Left lung (tissue), 10 donors: ENCODE data around the gene CBR3. TPM values are rescaled to one million over a fixed set of nuclear protein-coding genes. Genes with fewer than 3 reads are reported as not detected.

Source experiments
- ATAC-seq: fragments of 200-7000 bp; cut with Tn5 transposase; one replicate; pipeline ENCODE4 v1.9.1; 2020; ENCODE audit warnings: moderate library complexity
- DNase-seq, 4 donors: peaks; one replicate each; pipeline ENCODE4 v3.0.0-alpha.2; 2013 to 2020
- H3K27ac ChIP-seq, 2 donors: fragments of 200-600 bp; sonication (generic) in 1 of 2; one replicate each; pipeline versions ENCODE4 v1.5.0 to v1.8.0; 2020 to 2021
- H3K27me3 ChIP-seq, 2 donors: fragments of 200-600 bp; sonication (generic) in 1 of 2; one replicate each; pipeline versions ENCODE4 v1.5.0 to v1.8.0; 2020 to 2021
- H3K36me3 ChIP-seq, 2 donors: fragments of 200-600 bp; sonication (generic) in 1 of 2; one replicate each; pipeline versions ENCODE4 v1.5.0 to v1.8.0; 2020 to 2021
- H3K4me1 ChIP-seq, 2 donors: fragments of 200-600 bp; one replicate each; pipeline ENCODE4 v1.8.0; 2021
- H3K4me3 ChIP-seq, 2 donors: fragments of 200-600 bp; sonication (generic) in 1 of 2; one replicate each; pipeline versions ENCODE4 v1.5.0 to v1.8.0; 2020 to 2021; ENCODE audit warnings: mild to moderate bottlenecking in 1 of 2
- H3K9me3 ChIP-seq, 2 donors: fragments of 200-600 bp; sonication (generic) in 1 of 2; one replicate each; pipeline versions ENCODE4 v1.5.0 to v1.8.0; 2020 to 2021
- CTCF ChIP-seq, 2 donors: fragments of 200-600 bp; sonication (generic) in 1 of 2; IDR thresholded peaks; one replicate each; pipeline versions ENCODE4 v1.5.0 to v1.8.0; 2021; ENCODE audit warnings: antibody characterized with exemption in 2 of 2
- intact Hi-C, 2 donors: fragments of 100-400 bp; cut with DNase I; formaldehyde crosslinking; loops; one replicate each; pipeline versions ENCODE4 v1.11.2 to v1.14.2; 2022
- polyA plus RNA-seq, 6 donors: library from polyadenylated mRNA; unstranded; fragments of 120-200 nt; gene quantifications; one replicate each; pipeline ENCODE4 v1.2.1, GENCODE V29; 2013; ENCODE audit not compliant: insufficient read length in 6 of 6
- total RNA-seq, 2 donors: library from RNA; stranded (reverse); fragmentation: NEBNext Ultra II Directional; extraction: Animal tissue kit (Norgen Biotek cat#: 25700); gene quantifications; one replicate each; pipeline ENCODE4 v1.2.1, GENCODE V29; 2021
- donor health status: DM: no; HTN: yes; CAD: no.
- donor health status: DM: no; HTN: no; CAD: no.

The CBR3 gene
- total and polyA plus RNA-seq, 8 donors: 1.3 to 4.7 (median 2.3) TPM

GRCh38 chr21:36111238-36111637, 23.6 kb upstream of the CBR3 start:
- H3K27ac ChIP-seq: no peak overlapping the region
- no peaks in the 10 kb centered on the region for H3K9me3 ChIP-seq
- ATAC-seq: no peak
- no peaks in the 10 kb centered on the region for H3K27me3 ChIP-seq
- H3K4me1 ChIP-seq: peaks cover 0 to 21% of the 10 kb centered on the region in 2 donors
- no peak overlapping the region for H3K4me3 ChIP-seq
- no peak for TF ChIP-seq CTCF (IDR thresholded peaks at IDR 0.05)
- intact Hi-C loops: no loop called here
- H3K36me3 ChIP-seq: no peaks in the 10 kb centered on the region
- DNase-seq: peak in 2 of 4 donors; percentile 42 to 80

GRCh38 chr21:36113647-36114428, 21.0 kb upstream of the CBR3 start:
- H3K9me3 ChIP-seq: no peaks in the 10 kb centered on the region
- intact Hi-C loops: no loop called here
- peak overlapping the region; percentile 65 to 77 for H3K27ac ChIP-seq
- peak overlapping the region in 1 of 2 donors; percentile 41 for H3K4me3 ChIP-seq
- no peaks in the 10 kb centered on the region for H3K27me3 ChIP-seq
- DNase-seq (peak in 3 of 4 donors; percentile 50 to 88 (median 76)), ATAC-seq (peak; percentile 72)
- no peaks in the 10 kb centered on the region for H3K36me3 ChIP-seq
- H3K4me1 ChIP-seq: peaks cover 0 to 21% of the 10 kb centered on the region in 2 donors
- TF ChIP-seq CTCF (IDR thresholded peaks at IDR 0.05): no peak

GRCh38 chr21:36115138-36115730, 19.6 kb upstream of the CBR3 start:
- H3K27me3 ChIP-seq: no peaks in the 10 kb centered on the region
- intact Hi-C loops: no loop called here
- DNase-seq (no peak), ATAC-seq (no peak)
- H3K4me3 ChIP-seq: no peak overlapping the region
- no peak for TF ChIP-seq CTCF (IDR thresholded peaks at IDR 0.05)
- no peaks in the 10 kb centered on the region for H3K36me3 ChIP-seq
- H3K9me3 ChIP-seq: no peaks in the 10 kb centered on the region
- H3K4me1 ChIP-seq: peaks cover 0 to 21% of the 10 kb centered on the region in 2 donors
- H3K27ac ChIP-seq: no peak overlapping the region

GRCh38 chr21:36117286-36117741, 17.6 kb upstream of the CBR3 start:
- Histone ChIP-seq H3K27me3 (no peaks in the 10 kb centered on the region), H3K4me3 (no peak overlapping the region), H3K27ac (no peak overlapping the region), H3K9me3 (no peaks in the 10 kb centered on the region), H3K4me1 (peaks cover 0 to 21% of the 10 kb centered on the region in 2 donors), H3K36me3 (no peaks in the 10 kb centered on the region)
- no peak for TF ChIP-seq CTCF (IDR thresholded peaks at IDR 0.05)
- intact Hi-C loops: no loop called here
- no peak for ATAC-seq
- no peak for DNase-seq

- peak; percentile 45 for ATAC-seq
- peak in 2 of 4 donors; percentile 71 to 88 for DNase-seq
- H3K9me3 ChIP-seq: no peaks in the 10 kb centered on the region
- H3K36me3 ChIP-seq: no peaks in the 10 kb centered on the region
- no peak overlapping the region for H3K27ac ChIP-seq
- H3K27me3 ChIP-seq: no peaks in the 10 kb centered on the region
- no peak for TF ChIP-seq CTCF (IDR thresholded peaks at IDR 0.05)
- H3K4me3 ChIP-seq: no peak overlapping the region
- H3K4me1 ChIP-seq: no peaks in the 10 kb centered on the region
- intact Hi-C loops: no loop called here
These were observed 14.5 kb upstream of the CBR3 start for GRCh38 chr21:36120304-36120888.
